Peyer's patch (tissue), 4 donors: ENCODE measurements around the gene AMN1.

Experiments used
- POLR2A ChIP-seq, 2 donors: fragments of 450-650 bp; IDR thresholded peaks; one replicate each; pipeline ENCODE4 v1.5.1; 2017; ENCODE audit warnings: antibody characterized with exemption in 2 of 2, mild to moderate bottlenecking in 2 of 2, moderate library complexity in 2 of 2
- TF ChIP-seq, protein P1 (sequence below), 6 experiments: fragments of 450-650 bp in 4 of 6; fragments of 200-600 bp in 2 of 6; sonication (generic) in 1 of 6; IDR thresholded peaks; one replicate each; pipeline ENCODE4 v1.5.1; 2017 to 2019; ENCODE audit warnings: antibody characterized with exemption in 6 of 6, mild to moderate bottlenecking in 3 of 6, moderate library complexity in 1 of 6

DNA sequence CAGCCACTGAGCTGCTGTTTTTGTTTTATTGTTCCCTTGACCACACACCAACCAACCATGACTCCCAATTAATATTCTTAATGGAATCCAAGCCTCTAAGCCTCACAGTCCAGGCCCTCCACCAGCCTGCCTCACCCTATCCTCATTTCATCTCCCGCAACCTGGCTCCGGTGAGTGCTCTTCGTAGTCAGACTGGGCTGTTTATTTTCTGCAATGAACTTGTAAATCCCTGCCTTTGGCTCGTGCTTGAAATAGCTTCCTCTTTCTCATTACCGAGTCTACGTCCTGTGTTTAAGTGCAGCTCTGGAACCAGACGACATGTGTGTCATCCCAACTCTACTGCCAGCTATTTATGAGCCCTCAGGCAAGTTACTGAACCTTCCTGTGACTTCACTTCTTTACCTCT, 81.7 kb downstream of the AMN1 start:
- no peak for TF ChIP-seq POLR2A (IDR thresholded peaks at IDR 0.05)
- TF ChIP-seq, protein P1, sequence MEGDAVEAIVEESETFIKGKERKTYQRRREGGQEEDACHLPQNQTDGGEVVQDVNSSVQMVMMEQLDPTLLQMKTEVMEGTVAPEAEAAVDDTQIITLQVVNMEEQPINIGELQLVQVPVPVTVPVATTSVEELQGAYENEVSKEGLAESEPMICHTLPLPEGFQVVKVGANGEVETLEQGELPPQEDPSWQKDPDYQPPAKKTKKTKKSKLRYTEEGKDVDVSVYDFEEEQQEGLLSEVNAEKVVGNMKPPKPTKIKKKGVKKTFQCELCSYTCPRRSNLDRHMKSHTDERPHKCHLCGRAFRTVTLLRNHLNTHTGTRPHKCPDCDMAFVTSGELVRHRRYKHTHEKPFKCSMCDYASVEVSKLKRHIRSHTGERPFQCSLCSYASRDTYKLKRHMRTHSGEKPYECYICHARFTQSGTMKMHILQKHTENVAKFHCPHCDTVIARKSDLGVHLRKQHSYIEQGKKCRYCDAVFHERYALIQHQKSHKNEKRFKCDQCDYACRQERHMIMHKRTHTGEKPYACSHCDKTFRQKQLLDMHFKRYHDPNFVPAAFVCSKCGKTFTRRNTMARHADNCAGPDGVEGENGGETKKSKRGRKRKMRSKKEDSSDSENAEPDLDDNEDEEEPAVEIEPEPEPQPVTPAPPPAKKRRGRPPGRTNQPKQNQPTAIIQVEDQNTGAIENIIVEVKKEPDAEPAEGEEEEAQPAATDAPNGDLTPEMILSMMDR (IDR thresholded peaks at IDR 0.05), result no peak
